NCI-H1694 (cell line): ENCODE results near the gene DNAH17.

Experiments used
- DNase-seq: peaks from one replicate; lab custom pipeline; 2025; lab: John Stamatoyannopoulos, UW

DNAH17 gene

GRCh38 chr17:78575340-78575739 lies 1.9 kb downstream of the DNAH17 start:
- DNase-seq: no peak

- no peak for DNase-seq
Observed at GRCh38 chr17:78573955-78574354, 3.2 kb downstream of the DNAH17 start.

GRCh38 chr17:78572239-78573205 lies 4.7 kb downstream of the DNAH17 start:
- no peak for DNase-seq

- DNase-seq: no peak
Observed at GRCh38 chr17:78571329-78571728, 5.9 kb downstream of the DNAH17 start.

GRCh38 chr17:78568494-78569115 lies 8.6 kb downstream of the DNAH17 start:
- no peak for DNase-seq

- DNase-seq: no peak
Observed at GRCh38 chr17:78567991-78568390, 9.2 kb downstream of the DNAH17 start.

- DNase-seq: no peak
Observed at GRCh38 chr17:78566947-78567346, 10.2 kb downstream of the DNAH17 start.

GRCh38 chr17:78563189-78564145 lies 13.7 kb downstream of the DNAH17 start:
- peak; percentile 61 for DNase-seq

GRCh38 chr17:78562734-78563133 lies 14.5 kb downstream of the DNAH17 start:
- DNase-seq: no peak

- no peak for DNase-seq
Observed at GRCh38 chr17:78561166-78561565, 16.0 kb downstream of the DNAH17 start.

GRCh38 chr17:78560731-78561130 lies 16.5 kb downstream of the DNAH17 start:
- DNase-seq: no peak

GRCh38 chr17:78559749-78560368 lies 17.3 kb downstream of the DNAH17 start:
- no peak for DNase-seq

GRCh38 chr17:78558989-78559388 lies 18.2 kb downstream of the DNAH17 start:
- DNase-seq: no peak

- DNase-seq: no peak
Observed at GRCh38 chr17:78558181-78558850, 18.9 kb downstream of the DNAH17 start.

- DNase-seq: peak; percentile 25
Observed at GRCh38 chr17:78557598-78558039, 19.6 kb downstream of the DNAH17 start.

- DNase-seq: no peak
Observed at GRCh38 chr17:78556812-78557211, 20.4 kb downstream of the DNAH17 start.

- DNase-seq: no peak
Observed at GRCh38 chr17:78555746-78556401, 21.3 kb downstream of the DNAH17 start.

GRCh38 chr17:78550464-78550863 lies 26.7 kb downstream of the DNAH17 start:
- no peak for DNase-seq

- no peak for DNase-seq
Observed at GRCh38 chr17:78548725-78549124, 28.5 kb downstream of the DNAH17 start.

- DNase-seq: no peak
Observed at GRCh38 chr17:78547035-78547434, 30.2 kb downstream of the DNAH17 start.
